ENCODE measurements around the gene ICA1. TPM values are rescaled to one million over a fixed set of nuclear protein-coding genes. Genes with fewer than 3 reads are reported as not detected.

Gene ICA1
- total RNA-seq, 1 experiment from 2014 or later = 31.5 TPM

DNA sequence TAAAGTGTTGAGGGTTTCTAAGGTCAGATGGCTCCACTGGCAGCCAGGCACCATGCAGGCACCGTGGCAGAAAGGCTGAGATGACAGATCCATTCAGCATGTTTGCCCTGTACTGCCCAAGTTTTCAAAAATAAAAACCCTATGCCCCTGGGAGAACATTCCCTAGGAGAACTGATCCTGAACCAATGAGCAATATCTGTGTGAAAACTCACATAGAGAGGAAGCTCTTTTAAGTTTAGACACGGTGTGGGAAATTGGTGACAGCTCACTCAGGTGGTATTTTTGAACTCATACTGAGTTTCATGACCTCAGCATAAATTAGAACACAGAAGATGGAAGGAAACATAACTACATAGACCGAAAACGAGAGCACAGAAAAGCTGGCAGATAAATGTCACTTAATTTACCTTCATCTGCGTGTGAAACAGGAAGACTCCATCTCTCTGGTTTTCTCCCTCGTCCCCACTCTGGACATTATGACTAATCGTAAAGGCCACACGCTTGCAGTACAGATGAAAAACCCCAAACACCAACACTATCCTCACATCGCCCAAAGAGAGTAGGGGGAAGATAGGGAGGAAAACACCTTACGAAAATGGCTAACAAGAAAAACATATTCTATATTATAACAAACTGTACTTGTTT lies 127.8 kb downstream of the ICA1 start:
- Mint-ChIP-seq H3K27ac (ENCODE audit: low read depth, unreplicated experiment) (no peak overlapping the region), H3K4me3 (ENCODE audit: unreplicated experiment) (no peak overlapping the region), H3K27me3 (ENCODE audit: insufficient read depth, unreplicated experiment) (no peaks in the 10 kb centered on the region), H3K9me3 (ENCODE audit: unreplicated experiment) (no peaks in the 10 kb centered on the region), H3K36me3 (ENCODE audit: insufficient read depth, unreplicated experiment) (no peaks in the 10 kb centered on the region), H3K4me1 (ENCODE audit: insufficient read depth, unreplicated experiment) (no peaks in the 10 kb centered on the region)
- intact Hi-C loops (cut with micrococcal nuclease) = no loop called here
- ChIA-PET CTCF (no interaction called here), POLR2A (no interaction called here)
- no TSS peak for BruUV-seq (replicated peaks)
- TF ChIP-seq, protein P1, sequence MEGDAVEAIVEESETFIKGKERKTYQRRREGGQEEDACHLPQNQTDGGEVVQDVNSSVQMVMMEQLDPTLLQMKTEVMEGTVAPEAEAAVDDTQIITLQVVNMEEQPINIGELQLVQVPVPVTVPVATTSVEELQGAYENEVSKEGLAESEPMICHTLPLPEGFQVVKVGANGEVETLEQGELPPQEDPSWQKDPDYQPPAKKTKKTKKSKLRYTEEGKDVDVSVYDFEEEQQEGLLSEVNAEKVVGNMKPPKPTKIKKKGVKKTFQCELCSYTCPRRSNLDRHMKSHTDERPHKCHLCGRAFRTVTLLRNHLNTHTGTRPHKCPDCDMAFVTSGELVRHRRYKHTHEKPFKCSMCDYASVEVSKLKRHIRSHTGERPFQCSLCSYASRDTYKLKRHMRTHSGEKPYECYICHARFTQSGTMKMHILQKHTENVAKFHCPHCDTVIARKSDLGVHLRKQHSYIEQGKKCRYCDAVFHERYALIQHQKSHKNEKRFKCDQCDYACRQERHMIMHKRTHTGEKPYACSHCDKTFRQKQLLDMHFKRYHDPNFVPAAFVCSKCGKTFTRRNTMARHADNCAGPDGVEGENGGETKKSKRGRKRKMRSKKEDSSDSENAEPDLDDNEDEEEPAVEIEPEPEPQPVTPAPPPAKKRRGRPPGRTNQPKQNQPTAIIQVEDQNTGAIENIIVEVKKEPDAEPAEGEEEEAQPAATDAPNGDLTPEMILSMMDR (IDR thresholded peaks at IDR 0.05; ENCODE audit: unreplicated experiment) = no peak
- DNase-seq (ENCODE audit: unreplicated experiment) = no peak

DNA sequence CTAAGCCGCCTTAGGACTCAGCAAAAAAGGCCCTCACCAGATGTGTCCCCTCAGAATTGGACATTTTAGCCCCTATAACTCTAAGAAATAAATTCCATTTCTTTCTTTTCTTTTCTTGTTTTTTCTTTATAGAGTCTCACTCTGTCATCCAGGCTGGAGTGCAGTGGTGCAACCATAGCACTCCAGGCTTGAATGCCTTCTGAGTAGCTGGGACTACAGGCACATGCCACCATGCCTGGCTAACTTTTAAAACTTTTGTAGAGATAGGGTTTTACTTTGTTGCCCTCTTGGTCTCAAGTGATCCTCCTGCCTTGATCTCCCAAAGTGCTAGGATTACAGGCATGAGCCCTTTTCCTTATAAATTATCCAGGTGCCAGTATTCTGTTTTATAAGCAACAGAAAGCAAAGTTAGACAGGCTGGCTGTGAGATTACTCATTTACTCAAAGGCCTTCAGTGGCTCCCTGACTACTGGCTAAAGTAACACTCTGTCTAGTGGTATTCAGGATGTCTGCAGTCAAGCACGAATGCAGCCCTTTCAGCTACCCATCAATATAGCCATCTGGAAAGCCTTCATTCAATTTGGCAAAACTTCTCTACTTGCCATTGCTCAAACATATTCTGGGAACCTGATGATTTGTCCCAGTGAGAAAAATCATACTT lies 128.6 kb downstream of the ICA1 start:
- TF ChIP-seq, protein P1 (IDR thresholded peaks at IDR 0.05; ENCODE audit: unreplicated experiment) = no peak
- ChIA-PET CTCF (no interaction called here), POLR2A (no interaction called here)
- BruUV-seq (replicated peaks) = no TSS peak
- H3K4me1 Mint-ChIP-seq (ENCODE audit: insufficient read depth, unreplicated experiment) = no peaks in the 10 kb centered on the region
- H3K4me3 Mint-ChIP-seq (ENCODE audit: unreplicated experiment) = no peak overlapping the region
- no peak for DNase-seq (ENCODE audit: unreplicated experiment)
- intact Hi-C loops (cut with micrococcal nuclease) = no loop called here
- no peak overlapping the region for H3K27ac Mint-ChIP-seq (ENCODE audit: low read depth, unreplicated experiment)
- no peaks in the 10 kb centered on the region for H3K27me3 Mint-ChIP-seq (ENCODE audit: insufficient read depth, unreplicated experiment)
- H3K9me3 Mint-ChIP-seq (ENCODE audit: unreplicated experiment) = no peaks in the 10 kb centered on the region
- no peaks in the 10 kb centered on the region for H3K36me3 Mint-ChIP-seq (ENCODE audit: insufficient read depth, unreplicated experiment)

DNA sequence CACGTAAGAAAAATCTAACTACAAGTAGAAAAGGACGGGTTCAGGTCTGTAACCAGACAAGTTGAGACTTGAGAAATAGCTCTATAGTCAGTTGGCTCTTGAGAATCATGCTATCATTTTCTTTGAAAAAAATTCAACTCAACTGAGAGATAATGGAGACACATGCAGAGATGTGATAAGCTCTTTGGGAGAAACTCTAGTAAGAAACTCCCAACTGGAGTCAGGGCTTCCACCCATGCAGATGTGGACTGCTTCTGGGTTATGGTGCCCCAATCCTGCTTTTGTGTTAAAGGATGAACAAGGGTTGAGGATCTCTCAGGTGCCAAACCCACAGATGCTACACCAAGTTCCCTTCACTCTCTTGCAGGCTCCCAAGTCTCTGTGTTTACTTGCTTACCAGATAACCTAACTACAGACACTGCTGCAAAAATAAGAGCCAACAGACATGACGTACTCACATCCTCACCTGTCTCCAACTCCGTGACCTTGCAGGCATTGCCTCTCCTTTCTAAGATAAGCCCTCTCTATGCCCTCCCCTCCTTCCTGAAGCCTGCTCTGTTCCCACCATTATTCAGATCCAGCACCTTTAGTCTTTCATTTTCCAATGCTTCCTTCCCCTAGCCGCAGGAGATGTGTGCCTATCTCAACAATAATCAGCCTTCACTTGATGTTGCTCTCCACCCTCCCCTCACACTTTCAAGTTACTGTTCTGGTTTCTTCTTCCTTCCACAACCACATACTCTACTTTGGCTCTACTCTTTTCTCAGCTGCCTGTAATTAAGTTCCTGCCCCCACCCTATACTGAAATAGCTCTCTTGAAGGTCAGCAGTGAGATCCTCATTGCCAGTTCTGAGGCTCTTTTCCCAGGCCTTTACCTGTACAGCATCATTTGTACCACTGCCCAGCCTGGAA lies 130.0 kb downstream of the ICA1 start:
- no peak for DNase-seq (ENCODE audit: unreplicated experiment)
- no peak overlapping the region for H3K4me3 Mint-ChIP-seq (ENCODE audit: unreplicated experiment)
- no peaks in the 10 kb centered on the region for H3K27me3 Mint-ChIP-seq (ENCODE audit: insufficient read depth, unreplicated experiment)
- ChIA-PET POLR2A (no interaction called here), CTCF (interaction anchor here (0.9 kb wide), 1 partner anchor 39 kb away, joined by 3 read pairs; no protein-coding TSS in a partner anchor)
- intact Hi-C loops (cut with micrococcal nuclease) = no loop called here
- no TSS peak for BruUV-seq (replicated peaks)
- H3K9me3 Mint-ChIP-seq (ENCODE audit: unreplicated experiment) = no peaks in the 10 kb centered on the region
- no peaks in the 10 kb centered on the region for H3K4me1 Mint-ChIP-seq (ENCODE audit: insufficient read depth, unreplicated experiment)
- H3K27ac Mint-ChIP-seq (ENCODE audit: low read depth, unreplicated experiment) = no peak overlapping the region
- H3K36me3 Mint-ChIP-seq (ENCODE audit: insufficient read depth, unreplicated experiment) = no peaks in the 10 kb centered on the region
- TF ChIP-seq, protein P1 (IDR thresholded peaks at IDR 0.05; ENCODE audit: unreplicated experiment) = no peak

DNA sequence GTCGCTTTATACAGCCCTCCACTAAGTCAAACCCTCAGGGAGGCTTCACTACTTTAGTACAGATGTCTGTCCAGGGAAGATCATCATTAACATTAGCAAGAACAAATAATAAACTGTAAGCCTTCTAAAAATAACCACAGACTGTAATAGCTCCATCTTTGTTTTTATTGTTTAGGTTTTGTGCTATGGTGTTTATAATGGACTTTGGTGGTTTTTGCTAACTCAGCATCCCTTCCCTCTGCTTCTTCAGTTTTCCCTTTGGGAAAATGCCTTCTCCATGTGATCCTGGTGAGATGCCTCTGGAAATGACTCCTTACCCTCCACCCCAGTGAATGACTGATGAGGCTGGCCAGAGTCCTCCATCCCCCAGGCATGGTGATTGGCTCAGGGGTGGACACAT lies 131.3 kb downstream of the ICA1 start:
- Mint-ChIP-seq H3K4me1 (ENCODE audit: insufficient read depth, unreplicated experiment) (no peaks in the 10 kb centered on the region), H3K27ac (ENCODE audit: low read depth, unreplicated experiment) (no peak overlapping the region), H3K4me3 (ENCODE audit: unreplicated experiment) (no peak overlapping the region), H3K36me3 (ENCODE audit: insufficient read depth, unreplicated experiment) (no peaks in the 10 kb centered on the region), H3K27me3 (ENCODE audit: insufficient read depth, unreplicated experiment) (no peaks in the 10 kb centered on the region), H3K9me3 (ENCODE audit: unreplicated experiment) (no peaks in the 10 kb centered on the region)
- no peak for DNase-seq (ENCODE audit: unreplicated experiment)
- ChIA-PET POLR2A (no interaction called here), CTCF (no interaction called here)
- BruUV-seq (replicated peaks) = no TSS peak
- intact Hi-C loops (cut with micrococcal nuclease) = no loop called here
- TF ChIP-seq, protein P1 (IDR thresholded peaks at IDR 0.05; ENCODE audit: unreplicated experiment) = no peak

Measured in MCF 10A (cell line).